Measurements from ENCODE around the gene MAST4. TPM values are rescaled to one million over a fixed set of nuclear protein-coding genes. Genes with fewer than 3 reads are reported as not detected.

MAST4 gene
- total RNA-seq, 1 experiment from 2014 or later, result 26.5 TPM

- no peaks in the 10 kb centered on the region for H3K36me3 Mint-ChIP-seq (ENCODE audit: insufficient read depth, unreplicated experiment)
- no peak for DNase-seq (ENCODE audit: unreplicated experiment)
- no peaks in the 10 kb centered on the region for H3K4me1 Mint-ChIP-seq (ENCODE audit: insufficient read depth, unreplicated experiment)
- H3K4me3 Mint-ChIP-seq (ENCODE audit: unreplicated experiment), result no peak overlapping the region
- CTCF ChIA-PET, result interaction anchor here (0.8 kb wide), 1 partner anchor 8 kb away, joined by 3 read pairs; no protein-coding TSS in a partner anchor
- POLR2A ChIA-PET, result interaction anchor here (2.1 kb wide), 1 partner anchor 12 kb away, joined by 12 read pairs; no protein-coding TSS in a partner anchor
- H3K9me3 Mint-ChIP-seq (ENCODE audit: unreplicated experiment), result no peaks in the 10 kb centered on the region
- intact Hi-C loops (cut with micrococcal nuclease), result no loop called here
- BruUV-seq (replicated peaks), result no TSS peak
- no peak overlapping the region for H3K27ac Mint-ChIP-seq (ENCODE audit: low read depth, unreplicated experiment)
- H3K27me3 Mint-ChIP-seq (ENCODE audit: insufficient read depth, unreplicated experiment), result no peaks in the 10 kb centered on the region
- no peak for TF ChIP-seq CTCF (IDR thresholded peaks at IDR 0.05; ENCODE audit: unreplicated experiment)
Measured at GRCh38 chr5:66903709-66904108, 307.5 kb downstream of the MAST4 start.

- TF ChIP-seq CTCF (IDR thresholded peaks at IDR 0.05; ENCODE audit: unreplicated experiment), result no peak
- no peaks in the 10 kb centered on the region for H3K27me3 Mint-ChIP-seq (ENCODE audit: insufficient read depth, unreplicated experiment)
- intact Hi-C loops (cut with micrococcal nuclease), result no loop called here
- no peak overlapping the region for H3K4me3 Mint-ChIP-seq (ENCODE audit: unreplicated experiment)
- H3K36me3 Mint-ChIP-seq (ENCODE audit: insufficient read depth, unreplicated experiment), result no peaks in the 10 kb centered on the region
- CTCF ChIA-PET, result interaction anchor here (0.8 kb wide), 1 partner anchor 9 kb away, joined by 3 read pairs; no protein-coding TSS in a partner anchor
- no peaks in the 10 kb centered on the region for H3K9me3 Mint-ChIP-seq (ENCODE audit: unreplicated experiment)
- no TSS peak for BruUV-seq (replicated peaks)
- H3K4me1 Mint-ChIP-seq (ENCODE audit: insufficient read depth, unreplicated experiment), result no peaks in the 10 kb centered on the region
- POLR2A ChIA-PET, result no interaction called here
- no peak for DNase-seq (ENCODE audit: unreplicated experiment)
- no peak overlapping the region for H3K27ac Mint-ChIP-seq (ENCODE audit: low read depth, unreplicated experiment)
Measured at GRCh38 chr5:66904189-66904588, 308.0 kb downstream of the MAST4 start.

- H3K36me3 Mint-ChIP-seq (ENCODE audit: insufficient read depth, unreplicated experiment), result no peaks in the 10 kb centered on the region
- ChIA-PET CTCF (no interaction called here), POLR2A (no interaction called here)
- no peak overlapping the region for H3K27ac Mint-ChIP-seq (ENCODE audit: low read depth, unreplicated experiment)
- no peak for TF ChIP-seq CTCF (IDR thresholded peaks at IDR 0.05; ENCODE audit: unreplicated experiment)
- no peak for DNase-seq (ENCODE audit: unreplicated experiment)
- no TSS peak for BruUV-seq (replicated peaks)
- H3K4me1 Mint-ChIP-seq (ENCODE audit: insufficient read depth, unreplicated experiment), result no peaks in the 10 kb centered on the region
- no peaks in the 10 kb centered on the region for H3K9me3 Mint-ChIP-seq (ENCODE audit: unreplicated experiment)
- H3K4me3 Mint-ChIP-seq (ENCODE audit: unreplicated experiment), result no peak overlapping the region
- no peaks in the 10 kb centered on the region for H3K27me3 Mint-ChIP-seq (ENCODE audit: insufficient read depth, unreplicated experiment)
- intact Hi-C loops (cut with micrococcal nuclease), result no loop called here
Measured at GRCh38 chr5:66906021-66906420, 309.8 kb downstream of the MAST4 start.

- intact Hi-C loops (cut with micrococcal nuclease), result no loop called here
- TF ChIP-seq CTCF (IDR thresholded peaks at IDR 0.05; ENCODE audit: unreplicated experiment), result no peak
- H3K27ac Mint-ChIP-seq (ENCODE audit: low read depth, unreplicated experiment), result no peak overlapping the region
Measured at GRCh38 chr5:66908230-66908629, 312.0 kb downstream of the MAST4 start.

More at GRCh38 chr5:66908230-66908629, 312.0 kb downstream of the MAST4 start:
- no TSS peak for BruUV-seq (replicated peaks)
- Mint-ChIP-seq H3K36me3 (ENCODE audit: insufficient read depth, unreplicated experiment) (no peaks in the 10 kb centered on the region), H3K4me1 (ENCODE audit: insufficient read depth, unreplicated experiment) (no peaks in the 10 kb centered on the region), H3K4me3 (ENCODE audit: unreplicated experiment) (no peak overlapping the region), H3K27me3 (ENCODE audit: insufficient read depth, unreplicated experiment) (no peaks in the 10 kb centered on the region), H3K9me3 (ENCODE audit: unreplicated experiment) (no peaks in the 10 kb centered on the region)
- ChIA-PET CTCF (interaction anchor here (0.6 to 0.9 kb wide), 2 partner anchors 12 to 162 kb away, joined by 3 to 4 read pairs; no protein-coding TSS in a partner anchor), POLR2A (no interaction called here)
- no peak for DNase-seq (ENCODE audit: unreplicated experiment)
